K562 (cell line): Measurements from ENCODE around the gene COL24A1. TPM values are rescaled to one million over a fixed set of nuclear protein-coding genes. Genes with fewer than 3 reads are reported as not detected.

Experiments
- ATAC-seq: fragments of 200-7000 bp; cut with Tn5 transposase; 3 replicates; pipeline ENCODE4 v1.9.1; 2020; ENCODE audit warnings: moderate library complexity
- BruUV-seq: library from RNA; stranded (reverse); fragments of 400-500 nt; replicated peaks from 2 replicates; lab custom pipeline; 2021; lab: Mats Ljungman, UMichigan
- CTCF ChIA-PET: fragments of 300-600 bp; formaldehyde crosslinking; extraction: SDS; loops from one replicate; lab custom pipeline; 2021; ENCODE audit warnings: low intra/inter-chr PET ratio; lab: Yijun Ruan, JAX
- POLR2A ChIA-PET: fragments of 300-600, 350-650 bp; sonication (Branson Sonifier 250); formaldehyde crosslinking; extraction: SDS; loops from one replicate; lab custom pipeline; 2021; ENCODE audit warnings: antibody characterized with exemption, inconsistent platforms; lab: Yijun Ruan, JAX
- DNase-seq, 4 experiments: peaks; one replicate each; pipeline versions ENCODE4 v3.0.0 to v3.0.0-alpha.2; 2011 to 2018; ENCODE audit warnings: low spot score in 3 of 4, mixed read lengths in 3 of 4; ENCODE audit errors: extremely low read depth in 1 of 4
- FAIRE-seq: peaks from 2 replicates; lab custom pipeline; 2011; peaks lifted over from hg19 to GRCh38; lab: Jason Lieb, UNC
- H2AFZ ChIP-seq: 2 replicates; pipeline ENCODE4 v1.6.0; 2011; ENCODE audit warnings: low read depth, low read length, control low read depth, inconsistent platforms
- H3K27ac ChIP-seq: fragments of 200-600 bp; 3 replicates; pipeline ENCODE4 v1.8.0; 2011; ENCODE audit warnings: low read depth, mild to moderate bottlenecking, control low read depth, inconsistent platforms, low read length, moderate library complexity, mixed read lengths; ENCODE audit errors: extremely low read depth
- H3K27me3 ChIP-seq, 2 experiments: fragments of 300-600 bp in 1 of 2; 2 replicates in 1 of 2; 3 replicates in 1 of 2; pipeline versions ENCODE4 v1.6.0 to v1.8.0; 2011; ENCODE audit warnings: inconsistent platforms in 2 of 2, low read length in 2 of 2, mild to moderate bottlenecking in 1 of 2, mixed read lengths in 1 of 2, moderate library complexity in 1 of 2; ENCODE audit not compliant: control insufficient read depth in 2 of 2, insufficient read depth in 2 of 2
- H3K36me3 ChIP-seq: fragments of 300-600 bp; 3 replicates; pipeline ENCODE4 v1.8.0; 2011; ENCODE audit warnings: mild to moderate bottlenecking, low read length, inconsistent platforms; ENCODE audit not compliant: control insufficient read depth, insufficient read depth
- H3K4me1 ChIP-seq, 2 experiments: fragments of 200-600 bp in 1 of 2; replicated peaks in 1 of 2; 2 replicates in 1 of 2; 3 replicates in 1 of 2; pipeline versions ENCODE4 v1.5.1 to v1.8.0; 2011; ENCODE audit warnings: inconsistent platforms in 2 of 2, low read length in 2 of 2, mild to moderate bottlenecking in 1 of 2, mixed read lengths in 1 of 2, moderate library complexity in 1 of 2; ENCODE audit not compliant: control insufficient read depth in 2 of 2, insufficient read depth in 2 of 2
- H3K4me2 ChIP-seq: 2 replicates; pipeline ENCODE4 v1.6.1; 2011; ENCODE audit warnings: low read length, control low read depth, inconsistent platforms, mixed read lengths; ENCODE audit not compliant: insufficient read depth
- H3K4me3 ChIP-seq: fragments of 200-600 bp; sonication (generic), shearing (Covaris generic); 2 replicates; pipeline ENCODE4 v1.5.1; 2016; ENCODE audit warnings: control low read depth, inconsistent platforms
- H3K79me2 ChIP-seq: fragments of 200-600 bp; 3 replicates; pipeline ENCODE4 v1.8.0; 2011; ENCODE audit warnings: low read length, inconsistent platforms; ENCODE audit not compliant: control insufficient read depth, insufficient read depth
- H3K9ac ChIP-seq, 2 experiments: 2 replicates each; pipeline versions ENCODE4 v1.6.0 to v1.6.1; 2011; ENCODE audit warnings: low read depth in 2 of 2, low read length in 2 of 2, control low read depth in 1 of 2, inconsistent platforms in 1 of 2, mild to moderate bottlenecking in 1 of 2, mixed read lengths in 1 of 2; ENCODE audit not compliant: insufficient read depth in 1 of 2
- H3K9me1 ChIP-seq: one replicate; pipeline ENCODE4 v1.6.0; 2011; ENCODE audit warnings: inconsistent platforms, mild to moderate bottlenecking, low read length, moderate library complexity; ENCODE audit not compliant: control insufficient read depth, insufficient read depth
- H3K9me3 ChIP-seq: replicated peaks from 2 replicates; pipeline ENCODE4 v1.5.1; 2011; ENCODE audit warnings: low read depth, low read length, inconsistent platforms; ENCODE audit not compliant: control insufficient read depth, insufficient read depth
- H4K20me1 ChIP-seq: replicated peaks from 2 replicates; pipeline ENCODE4 v1.6.1; 2011; ENCODE audit warnings: low read length, inconsistent platforms, mixed read lengths; ENCODE audit not compliant: control insufficient read depth, insufficient read depth
- BRF1 ChIP-seq: IDR thresholded peaks from 3 replicates; pipeline ENCODE4 v1.6.1; 2011; ENCODE audit warnings: borderline replicate concordance, mild to moderate bottlenecking; ENCODE audit not compliant: insufficient read length; ENCODE audit errors: extremely low read depth
- CC2D1A ChIP-seq: fragments of 450-650 bp; IDR thresholded peaks from 2 replicates; pipeline ENCODE4 v1.6.1; 2017; ENCODE audit warnings: mild to moderate bottlenecking
- CTCFL ChIP-seq: IDR thresholded peaks from 2 replicates; pipeline ENCODE4 v1.6.1; 2011; ENCODE audit warnings: borderline replicate concordance, low read depth, mild to moderate bottlenecking, moderate library complexity, low read length; ENCODE audit not compliant: insufficient read depth, poor library complexity, severe bottlenecking
- HEY1 ChIP-seq: fragments of 250-450 bp; sonication (Bioruptor Pico); IDR thresholded peaks from 2 replicates; pipeline ENCODE4 v1.5.0; 2020; ENCODE audit warnings: mild to moderate bottlenecking, moderate library complexity, borderline replicate concordance
- MTA1 ChIP-seq: fragments of 450-650 bp; IDR thresholded peaks from 2 replicates; pipeline ENCODE4 v1.6.1; 2017; ENCODE audit warnings: borderline replicate concordance
- MYNN ChIP-seq, 2 experiments: sonication (generic); formaldehyde crosslinking in 1 of 2; IDR thresholded peaks; 2 replicates each; pipeline versions ENCODE4 v1.5.0 to v1.6.1; 2016 to 2020; ENCODE audit warnings: antibody characterized with exemption in 1 of 2, missing genetic modification reagents in 1 of 2
- NR1H2 ChIP-seq: sonication (generic); formaldehyde crosslinking; IDR thresholded peaks from 2 replicates; pipeline ENCODE4 v1.4.0; 2020; ENCODE audit warnings: mild to moderate bottlenecking, missing genetic modification reagents
- PRMT5 ChIP-seq: sonication (generic); formaldehyde crosslinking; IDR thresholded peaks from 2 replicates; pipeline ENCODE4 v1.5.0; 2020; ENCODE audit warnings: missing genetic modification reagents
- SMARCC2 ChIP-seq: fragments of 450-650 bp; IDR thresholded peaks from 2 replicates; pipeline ENCODE4 v1.6.1; 2017; ENCODE audit warnings: antibody characterized with exemption, moderate library complexity, mild to moderate bottlenecking, low read depth
- TCF7 ChIP-seq: sonication (generic); IDR thresholded peaks from 2 replicates; pipeline ENCODE4 v1.6.1; 2016; ENCODE audit warnings: antibody characterized with exemption, borderline replicate concordance
- ZNF347 ChIP-seq: fragments of 450-650 bp; formaldehyde crosslinking; IDR thresholded peaks from 2 replicates; pipeline ENCODE4 v1.4.0; 2020; ENCODE audit warnings: low read depth, mild to moderate bottlenecking, moderate library complexity
- ZNF518B ChIP-seq: fragments of 250-450 bp; sonication (Bioruptor Pico); IDR thresholded peaks from 2 replicates; pipeline ENCODE4 v1.5.0; 2021; ENCODE audit warnings: mild to moderate bottlenecking, moderate library complexity
- ZNF785 ChIP-seq: fragments of 250-450 bp; sonication (Bioruptor Pico); IDR thresholded peaks from 2 replicates; pipeline ENCODE4 v1.4.0; 2020; ENCODE audit warnings: mild to moderate bottlenecking
- WGBS: fragments of 100-300 bp; shearing (Covaris generic); methylation state at CpG from one replicate; pipeline ENCODE4 v1.1.6; 2016; ENCODE audit warnings: low coverage, mixed read lengths; ENCODE audit not compliant: insufficient coverage; ENCODE audit errors: missing lambda C conversion rate; 5-methylcytosine and 5-hydroxymethylcytosine counted together
- in situ Hi-C: fragments of 300-500 bp; cut with MboI; formaldehyde crosslinking; loops from 4 replicates; pipeline ENCODE4 v1.15.0; 2018; ENCODE audit warnings: inconsistent platforms, mixed read lengths
- intact Hi-C: fragments of 100-400 bp; cut with micrococcal nuclease; formaldehyde crosslinking; loops from 2 replicates; pipeline ENCODE4 v1.14.2; 2022
- polyA plus RNA-seq, 8 experiments: library from polyadenylated mRNA; depleted of rRNA in 4 of 8; stranded (reverse) in 5 of 8; unstranded in 3 of 8; fragments of >200 nt; fragmentation: Nextera tagmentation in 2 of 8; fragmentation: Illumina TruSeq in 1 of 8; extraction: Ambion mirVana in 2 of 8; extraction: Trizol in 1 of 8; gene quantifications; 2 replicates each; pipeline versions ENCODE4 v1.2.1 to v1.2.3, GENCODE V29; 2011 to 2014; ENCODE audit warnings: inconsistent platforms in 1 of 8, missing spikeins in 1 of 8
- total RNA-seq, 7 experiments: library from RNA; depleted of rRNA in 6 of 7; stranded (reverse); fragments of >200 nt in 6 of 7; fragmentation: Illumina TruSeq in 2 of 7; extraction: Trizol in 2 of 7; gene quantifications; 2 replicates each; pipeline versions ENCODE4 v1.2.1 to v1.2.3, GENCODE V29; 2011 to 2021; ENCODE audit warnings: low replicate concordance in 1 of 7

Gene COL24A1
- total and polyA plus RNA-seq, 9 of the 15 experiments (the other 6 are each of a cell fraction or from before 2014, with no cell fraction given), result 0.01 to 0.06 (median 0.03) TPM; not detected in 2

- Histone ChIP-seq H3K4me2 (no peak overlapping the region), H3K79me2 (no peaks in the 10 kb centered on the region), H3K4me3 (no peak overlapping the region)
- CTCF ChIA-PET, result no interaction called here
- TF ChIP-seq BRF1 (no peak), ZNF347 (no peak), PRMT5 (CRISPR knock-in tag) (no peak), CC2D1A (no peak), CTCFL (no peak), SMARCC2 (no peak), ZNF785 (CRISPR knock-in tag) (no peak), NR1H2 (no peak), MTA1 (no peak), ZNF518B (CRISPR knock-in tag) (no peak), MYNN (IDR thresholded peaks at IDR 0.05) (no peak), MYNN (CRISPR knock-in tag; IDR thresholded peaks at IDR 0.05) (no peak), HEY1 (CRISPR knock-in tag) (no peak), TCF7 (no peak)
- TF ChIP-seq, all 486 proteins: peak for 0
- in situ Hi-C loops (no loop called here), intact Hi-C loops (no loop called here)
- DNase-seq, result no peak
- H3K27ac ChIP-seq, result no peak overlapping the region
- H2AFZ ChIP-seq, result no peak overlapping the region
- POLR2A ChIA-PET, result no interaction called here
- no peaks in the 10 kb centered on the region for H4K20me1 ChIP-seq
- no peak for ATAC-seq
- H3K9ac ChIP-seq, result no peak overlapping the region
- BruUV-seq, result no TSS peak
- no peak for FAIRE-seq
- 0% methylated on average over 2 of the region's 2 CpGs for WGBS
- H3K36me3 ChIP-seq, result no peaks in the 10 kb centered on the region
- no peaks in the 10 kb centered on the region for H3K9me3 ChIP-seq
- no peaks in the 10 kb centered on the region for H3K27me3 ChIP-seq
- no peaks in the 10 kb centered on the region for H3K4me1 ChIP-seq
- no peaks in the 10 kb centered on the region for H3K9me1 ChIP-seq
Measured at GRCh38 chr1:85838238-85838637, 318.3 kb downstream of the COL24A1 start.
